DND-41 (cell line): ENCODE measurements around the gene ARL2.

Source experiments
- ATAC-seq: fragments of 200-7000 bp; cut with Tn5 transposase; 3 replicates; pipeline ENCODE4 v1.9.1; 2021; ENCODE audit warnings: low read depth; ENCODE audit not compliant: insufficient read depth
- DNase-seq: peaks from one replicate; pipeline ENCODE4 v3.0.0-alpha.2; 2020
- H2AFZ ChIP-seq: 2 replicates; pipeline ENCODE4 v1.6.0; 2012; ENCODE audit warnings: low read depth, low read length
- H3K27ac ChIP-seq: 2 replicates; pipeline ENCODE4 v1.5.1; 2012; ENCODE audit warnings: low read length, inconsistent platforms
- H3K27me3 ChIP-seq: fragments of 200-600 bp; sonication (generic); 2 replicates; pipeline ENCODE4 v1.6.0; 2012; ENCODE audit warnings: low read length, mild to moderate bottlenecking, inconsistent platforms; ENCODE audit not compliant: insufficient read depth, poor library complexity
- H3K36me3 ChIP-seq: 2 replicates; pipeline ENCODE4 v1.5.1; 2012; ENCODE audit warnings: low read length, inconsistent platforms; ENCODE audit not compliant: insufficient read depth
- H3K4me1 ChIP-seq: 2 replicates; pipeline ENCODE4 v1.5.1; 2012; ENCODE audit warnings: mild to moderate bottlenecking, low read length; ENCODE audit not compliant: insufficient read depth
- H3K4me2 ChIP-seq: 2 replicates; pipeline ENCODE4 v1.6.0; 2012; ENCODE audit warnings: mild to moderate bottlenecking, moderate library complexity, low read length, inconsistent platforms; ENCODE audit not compliant: insufficient read depth
- H3K4me3 ChIP-seq, 2 experiments: fragments of 200-600 bp in 1 of 2; shearing (Covaris generic) in 1 of 2; 2 replicates each; pipeline ENCODE4 v1.5.1; 2012 to 2016; ENCODE audit warnings: inconsistent platforms in 2 of 2, low read length in 2 of 2, mild to moderate bottlenecking in 2 of 2, low read depth in 1 of 2, moderate library complexity in 1 of 2
- H3K79me2 ChIP-seq: 2 replicates; pipeline ENCODE4 v1.6.0; 2012; ENCODE audit warnings: low read length, inconsistent platforms; ENCODE audit not compliant: insufficient read depth
- H3K9ac ChIP-seq: 2 replicates; pipeline ENCODE4 v1.6.0; 2012; ENCODE audit warnings: low read depth, mild to moderate bottlenecking, inconsistent platforms, low read length, moderate library complexity
- H3K9me3 ChIP-seq: 2 replicates; pipeline ENCODE4 v1.5.1; 2012; ENCODE audit warnings: low read length, moderate library complexity, mild to moderate bottlenecking, inconsistent platforms; ENCODE audit not compliant: insufficient read depth, severe bottlenecking
- H4K20me1 ChIP-seq: 2 replicates; pipeline ENCODE4 v1.6.0; 2012; ENCODE audit warnings: low read length; ENCODE audit not compliant: insufficient read depth
- CTCF ChIP-seq: IDR thresholded peaks from 2 replicates; pipeline ENCODE4 v1.5.1; 2012; ENCODE audit warnings: borderline replicate concordance, low read length, moderate library complexity, mild to moderate bottlenecking; ENCODE audit not compliant: poor library complexity, severe bottlenecking; ENCODE audit errors: extremely low read depth
- EZH2 ChIP-seq: IDR thresholded peaks from 3 replicates; pipeline ENCODE4 v1.6.1; 2012; ENCODE audit warnings: borderline replicate concordance, low read depth, mild to moderate bottlenecking, moderate library complexity, low read length, inconsistent platforms; ENCODE audit not compliant: severe bottlenecking

ARL2 gene

GRCh38 chr11:65026810-65027209, 12.8 kb downstream of the ARL2 start:
- DNase-seq (no peak), ATAC-seq (no peak)
- peak overlapping the region; percentile 86 for H3K27ac ChIP-seq
- peak overlapping the region; percentile 96 for H3K4me2 ChIP-seq
- peaks cover 6% of the 10 kb centered on the region for H3K36me3 ChIP-seq
- peak overlapping the region in 1 of 2 experiments; percentile 67; a peak in 2 of 4 replicates for H3K4me3 ChIP-seq
- no peaks in the 10 kb centered on the region for H4K20me1 ChIP-seq
- H3K9me3 ChIP-seq, result no peaks in the 10 kb centered on the region
- H3K27me3 ChIP-seq, result no peaks in the 10 kb centered on the region
- H3K4me1 ChIP-seq, result peaks cover 24% of the 10 kb centered on the region
- H2AFZ ChIP-seq, result peak overlapping the region; percentile 87
- peak overlapping the region; percentile 63 for H3K9ac ChIP-seq
- TF ChIP-seq CTCF (no peak), EZH2 (no peak)
- peaks cover 6% of the 10 kb centered on the region for H3K79me2 ChIP-seq

GRCh38 chr11:65027213-65028067, 13.5 kb downstream of the ARL2 start, which contains the start of gene SNX15:
Gene SNX15 (plus strand): TSS chr11:65027439. CDS start chr11:65027538, 99 bp downstream.
- peak within 1 kb of the TSS; percentile 42 to 67 for H3K4me3 ChIP-seq
- peak within 1 kb of the TSS; percentile 63 for H3K9ac ChIP-seq
- H4K20me1 ChIP-seq, result no peaks in the 10 kb centered on the region
- peaks cover 7% of the 10 kb centered on the region; the same call in 1 of the 2 replicates for H3K36me3 ChIP-seq
- H3K27ac ChIP-seq, result peak within 1 kb of the TSS; percentile 86
- H3K79me2 ChIP-seq, result peaks cover 6% of the 10 kb centered on the region
- H3K9me3 ChIP-seq, result no peaks in the 10 kb centered on the region
- H3K27me3 ChIP-seq, result no peaks in the 10 kb centered on the region
- peak within 1 kb of the TSS; percentile 96 for H3K4me2 ChIP-seq
- ATAC-seq (peak; percentile 93), DNase-seq (peak; percentile 94)
- TF ChIP-seq CTCF (peak; percentile 55), EZH2 (no peak)
- peaks cover 24% of the 10 kb centered on the region for H3K4me1 ChIP-seq
- peak within 1 kb of the TSS; percentile 87 for H2AFZ ChIP-seq

- no peak overlapping the region for H3K4me2 ChIP-seq
- H3K36me3 ChIP-seq, result peaks cover 33% of the 10 kb centered on the region
- no peak overlapping the region for H2AFZ ChIP-seq
- no peaks in the 10 kb centered on the region for H3K9me3 ChIP-seq
- no peak overlapping the region for H3K9ac ChIP-seq
- no peaks in the 10 kb centered on the region for H4K20me1 ChIP-seq
- H3K27ac ChIP-seq, result no peak overlapping the region
- ATAC-seq, result no peak
- H3K4me3 ChIP-seq, result no peak overlapping the region
- TF ChIP-seq CTCF (no peak), EZH2 (no peak)
- H3K27me3 ChIP-seq, result no peaks in the 10 kb centered on the region
- H3K79me2 ChIP-seq, result peaks cover 6% of the 10 kb centered on the region
- peaks cover 17% of the 10 kb centered on the region for H3K4me1 ChIP-seq
- DNase-seq, result no peak
Measured at GRCh38 chr11:65032216-65032615, 18.3 kb downstream of the ARL2 start.
